K562 (cell line): ENCODE results near the gene ACOT7.

ENCODE experiments used
- ATF7 ChIP-seq: fragments of 450-650 bp; IDR thresholded peaks from 2 replicates; pipeline ENCODE4 v1.7.1; 2014; ENCODE audit warnings: mild to moderate bottlenecking, moderate library complexity
- CHCHD3 ChIP-seq: fragments of 250-450 bp; sonication (Bioruptor Pico); IDR thresholded peaks from 2 replicates; pipeline ENCODE4 v2.1.2; 2022; ENCODE audit warnings: mild to moderate bottlenecking
- HIVEP1 ChIP-seq: fragments of 250-450 bp; sonication (Bioruptor Pico); IDR thresholded peaks from 2 replicates; pipeline ENCODE4 v1.4.0; 2020; ENCODE audit warnings: mild to moderate bottlenecking
- HMGN3 ChIP-seq: IDR thresholded peaks from 2 replicates; pipeline ENCODE4 v1.6.1; 2011; ENCODE audit warnings: borderline replicate concordance, low read depth, mild to moderate bottlenecking, mixed read lengths, low read length; ENCODE audit not compliant: insufficient read length; ENCODE audit errors: extremely low read depth
- MTA3 ChIP-seq: fragments of 450-650 bp; formaldehyde crosslinking; IDR thresholded peaks from 2 replicates; pipeline ENCODE4 v1.6.1; 2017; ENCODE audit warnings: mild to moderate bottlenecking, borderline replicate concordance
- PHF20 ChIP-seq: fragments of 450-650 bp; IDR thresholded peaks from 2 replicates; pipeline ENCODE4 v1.6.1; 2018; ENCODE audit not compliant: partially characterized antibody
- RHOXF2B ChIP-seq: fragments of 250-450 bp; sonication (Bioruptor Pico); conservative IDR thresholded peaks from 2 replicates; pipeline ENCODE4 v1.5.1; 2021
- SETDB1 ChIP-seq: IDR thresholded peaks from one replicate; pipeline ENCODE4 v1.6.1; 2012; ENCODE audit warnings: low read length, control low read depth, inconsistent platforms
- TRIM28 ChIP-seq: fragments of 450-650 bp; IDR thresholded peaks from 2 replicates; pipeline ENCODE4 v1.6.1; 2017
- TF ChIP-seq, protein P1 (sequence below): sonication (generic); formaldehyde crosslinking; IDR thresholded peaks from 2 replicates; pipeline ENCODE4 v1.8.1; 2023; ENCODE audit warnings: mild to moderate bottlenecking, missing genetic modification reagents
- TF ChIP-seq, protein P2 (sequence below), 3 experiments: IDR thresholded peaks in 2 of 3; conservative IDR thresholded peaks in 1 of 3; 2 replicates each; pipeline ENCODE4 v1.5.1; 2011 to 2012; ENCODE audit warnings: low read length in 3 of 3, mild to moderate bottlenecking in 3 of 3, control low read depth in 2 of 3, improper control_type of control experiment in 1 of 3, inconsistent platforms in 1 of 3, low read depth in 1 of 3, mixed read lengths in 1 of 3, moderate library complexity in 1 of 3; ENCODE audit not compliant: insufficient read depth in 2 of 3

- no peak for TF ChIP-seq HIVEP1 (CRISPR knock-in tag)
- no peak for TF ChIP-seq HMGN3
- TF ChIP-seq, protein P1, sequence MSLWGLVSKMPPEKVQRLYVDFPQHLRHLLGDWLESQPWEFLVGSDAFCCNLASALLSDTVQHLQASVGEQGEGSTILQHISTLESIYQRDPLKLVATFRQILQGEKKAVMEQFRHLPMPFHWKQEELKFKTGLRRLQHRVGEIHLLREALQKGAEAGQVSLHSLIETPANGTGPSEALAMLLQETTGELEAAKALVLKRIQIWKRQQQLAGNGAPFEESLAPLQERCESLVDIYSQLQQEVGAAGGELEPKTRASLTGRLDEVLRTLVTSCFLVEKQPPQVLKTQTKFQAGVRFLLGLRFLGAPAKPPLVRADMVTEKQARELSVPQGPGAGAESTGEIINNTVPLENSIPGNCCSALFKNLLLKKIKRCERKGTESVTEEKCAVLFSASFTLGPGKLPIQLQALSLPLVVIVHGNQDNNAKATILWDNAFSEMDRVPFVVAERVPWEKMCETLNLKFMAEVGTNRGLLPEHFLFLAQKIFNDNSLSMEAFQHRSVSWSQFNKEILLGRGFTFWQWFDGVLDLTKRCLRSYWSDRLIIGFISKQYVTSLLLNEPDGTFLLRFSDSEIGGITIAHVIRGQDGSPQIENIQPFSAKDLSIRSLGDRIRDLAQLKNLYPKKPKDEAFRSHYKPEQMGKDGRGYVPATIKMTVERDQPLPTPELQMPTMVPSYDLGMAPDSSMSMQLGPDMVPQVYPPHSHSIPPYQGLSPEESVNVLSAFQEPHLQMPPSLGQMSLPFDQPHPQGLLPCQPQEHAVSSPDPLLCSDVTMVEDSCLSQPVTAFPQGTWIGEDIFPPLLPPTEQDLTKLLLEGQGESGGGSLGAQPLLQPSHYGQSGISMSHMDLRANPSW (CRISPR knock-in tag): no peak
- no peak for TF ChIP-seq PHF20
- TF ChIP-seq ATF7: no peak
- TF ChIP-seq SETDB1: no peak
- no peak for TF ChIP-seq MTA3
- TF ChIP-seq RHOXF2B (CRISPR knock-in tag): no peak
- TF ChIP-seq, protein P2, sequence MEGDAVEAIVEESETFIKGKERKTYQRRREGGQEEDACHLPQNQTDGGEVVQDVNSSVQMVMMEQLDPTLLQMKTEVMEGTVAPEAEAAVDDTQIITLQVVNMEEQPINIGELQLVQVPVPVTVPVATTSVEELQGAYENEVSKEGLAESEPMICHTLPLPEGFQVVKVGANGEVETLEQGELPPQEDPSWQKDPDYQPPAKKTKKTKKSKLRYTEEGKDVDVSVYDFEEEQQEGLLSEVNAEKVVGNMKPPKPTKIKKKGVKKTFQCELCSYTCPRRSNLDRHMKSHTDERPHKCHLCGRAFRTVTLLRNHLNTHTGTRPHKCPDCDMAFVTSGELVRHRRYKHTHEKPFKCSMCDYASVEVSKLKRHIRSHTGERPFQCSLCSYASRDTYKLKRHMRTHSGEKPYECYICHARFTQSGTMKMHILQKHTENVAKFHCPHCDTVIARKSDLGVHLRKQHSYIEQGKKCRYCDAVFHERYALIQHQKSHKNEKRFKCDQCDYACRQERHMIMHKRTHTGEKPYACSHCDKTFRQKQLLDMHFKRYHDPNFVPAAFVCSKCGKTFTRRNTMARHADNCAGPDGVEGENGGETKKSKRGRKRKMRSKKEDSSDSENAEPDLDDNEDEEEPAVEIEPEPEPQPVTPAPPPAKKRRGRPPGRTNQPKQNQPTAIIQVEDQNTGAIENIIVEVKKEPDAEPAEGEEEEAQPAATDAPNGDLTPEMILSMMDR (IDR thresholded peaks at IDR 0.05 in 2 of 3, conservative IDR thresholded peaks at IDR 0.05 in 1 of 3; ENCODE audit: insufficient read depth in 2 of 3, low read depth in 1 of 3, low read length in 3 of 3): no peak
- TF ChIP-seq CHCHD3: no peak
- TF ChIP-seq TRIM28: no peak
Observed at GRCh38 chr1:6257541-6258069, 136.0 kb downstream of the ACOT7 start.
